ENCODE data around the gene SPATA2L. TPM values are rescaled to one million over a fixed set of nuclear protein-coding genes. Genes with fewer than 3 reads are reported as not detected.

Gene SPATA2L
- total RNA-seq, 4 donors from 2014 or later: 14.1 to 32.3 (median 21.5) TPM

DNA sequence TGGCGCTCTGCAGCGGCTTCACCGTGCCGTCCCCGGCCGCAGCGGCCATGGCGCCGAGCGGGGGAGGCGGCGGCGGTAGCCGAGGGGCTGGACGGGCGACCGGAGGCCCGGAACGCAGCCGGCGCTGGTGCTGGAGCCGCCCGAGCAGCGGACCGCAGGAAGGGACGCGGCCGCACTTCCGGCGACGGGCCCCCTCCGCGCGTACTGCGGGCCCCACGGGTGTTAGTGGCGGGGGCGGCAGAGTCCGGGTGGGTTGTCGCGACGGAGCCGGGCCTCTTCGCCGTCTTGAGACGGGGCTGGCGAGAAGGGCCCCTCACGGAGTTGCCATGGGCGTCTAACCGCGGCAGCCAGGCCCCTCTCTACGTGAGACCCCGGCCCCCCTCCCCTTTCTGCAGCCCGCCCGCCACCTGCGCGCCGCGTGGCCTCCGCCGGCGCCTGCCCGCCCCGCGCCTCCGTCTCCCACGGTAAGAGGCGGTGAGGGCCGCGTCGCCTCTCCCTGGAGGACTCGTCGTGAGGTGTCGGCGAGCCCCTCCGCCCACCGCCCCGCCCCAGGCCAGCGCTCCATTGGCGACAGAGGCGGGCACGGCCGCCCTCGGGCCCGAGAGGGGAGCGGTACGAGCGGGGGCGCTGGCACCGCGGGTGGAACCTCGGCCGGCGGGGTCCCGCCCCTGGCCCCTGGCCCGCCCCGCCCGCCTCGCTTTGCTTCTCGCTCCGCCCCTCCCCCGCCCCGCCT is 19.5 kb upstream of the SPATA2L start, which contains the start of the genes VPS9D1 and ZNF276:
Gene VPS9D1 (minus strand): TSS at position 86 of the 733 bp plus-strand sequence. CDS start 37 bp downstream, at position 49.
Gene ZNF276 (plus strand): TSS at position 725 of the 733 bp plus-strand sequence. CDS start 104 bp downstream, outside the sequence.
- WGBS: no CpG with 5 or more reads among the region's 103 CpGs
- peak within 1 kb of the TSS; percentile 96 for H3K4me3 ChIP-seq
- peaks cover 46% of the 10 kb centered on the region for H3K4me1 ChIP-seq
- no peaks in the 10 kb centered on the region for H3K9me3 ChIP-seq
- no peaks in the 10 kb centered on the region for H3K27me3 ChIP-seq
- TF ChIP-seq POLR2A (IDR thresholded peaks at IDR 0.05) (peak in 1 of 2 donors; percentile 12), POLR2AphosphoS5 (IDR thresholded peaks at IDR 0.05) (peak in 1 of 3 donors; percentile 69), EP300 (IDR thresholded peaks at IDR 0.05) (no peak)
- TF ChIP-seq, protein P1, sequence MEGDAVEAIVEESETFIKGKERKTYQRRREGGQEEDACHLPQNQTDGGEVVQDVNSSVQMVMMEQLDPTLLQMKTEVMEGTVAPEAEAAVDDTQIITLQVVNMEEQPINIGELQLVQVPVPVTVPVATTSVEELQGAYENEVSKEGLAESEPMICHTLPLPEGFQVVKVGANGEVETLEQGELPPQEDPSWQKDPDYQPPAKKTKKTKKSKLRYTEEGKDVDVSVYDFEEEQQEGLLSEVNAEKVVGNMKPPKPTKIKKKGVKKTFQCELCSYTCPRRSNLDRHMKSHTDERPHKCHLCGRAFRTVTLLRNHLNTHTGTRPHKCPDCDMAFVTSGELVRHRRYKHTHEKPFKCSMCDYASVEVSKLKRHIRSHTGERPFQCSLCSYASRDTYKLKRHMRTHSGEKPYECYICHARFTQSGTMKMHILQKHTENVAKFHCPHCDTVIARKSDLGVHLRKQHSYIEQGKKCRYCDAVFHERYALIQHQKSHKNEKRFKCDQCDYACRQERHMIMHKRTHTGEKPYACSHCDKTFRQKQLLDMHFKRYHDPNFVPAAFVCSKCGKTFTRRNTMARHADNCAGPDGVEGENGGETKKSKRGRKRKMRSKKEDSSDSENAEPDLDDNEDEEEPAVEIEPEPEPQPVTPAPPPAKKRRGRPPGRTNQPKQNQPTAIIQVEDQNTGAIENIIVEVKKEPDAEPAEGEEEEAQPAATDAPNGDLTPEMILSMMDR (IDR thresholded peaks at IDR 0.05): no peak
- peak within 1 kb of the TSS; percentile 97 for H3K27ac ChIP-seq
- H3K36me3 ChIP-seq: peaks cover 20% of the 10 kb centered on the region
- DNase-seq (ENCODE audit: low spot score in 2 of 2): peak in 1 of 2 donors; percentile 83

GRCh38 chr16:89720551-89720812 is 19.0 kb upstream of the SPATA2L start:
- no peak for TF ChIP-seq POLR2A (IDR thresholded peaks at IDR 0.05)
- TF ChIP-seq, protein P1 (IDR thresholded peaks at IDR 0.05): no peak
- TF ChIP-seq POLR2AphosphoS5 (IDR thresholded peaks at IDR 0.05): no peak
- TF ChIP-seq EP300 (IDR thresholded peaks at IDR 0.05): no peak
- Histone ChIP-seq H3K4me1 (peaks cover 46% of the 10 kb centered on the region), H3K27ac (peak overlapping the region; percentile 97), H3K27me3 (no peaks in the 10 kb centered on the region), H3K36me3 (peaks cover 18% of the 10 kb centered on the region), H3K9me3 (no peaks in the 10 kb centered on the region), H3K4me3 (peak overlapping the region; percentile 96)
- WGBS: 0% methylated on average over 4 of the region's 29 CpGs
- DNase-seq (ENCODE audit: low spot score in 2 of 2): no peak

DNA sequence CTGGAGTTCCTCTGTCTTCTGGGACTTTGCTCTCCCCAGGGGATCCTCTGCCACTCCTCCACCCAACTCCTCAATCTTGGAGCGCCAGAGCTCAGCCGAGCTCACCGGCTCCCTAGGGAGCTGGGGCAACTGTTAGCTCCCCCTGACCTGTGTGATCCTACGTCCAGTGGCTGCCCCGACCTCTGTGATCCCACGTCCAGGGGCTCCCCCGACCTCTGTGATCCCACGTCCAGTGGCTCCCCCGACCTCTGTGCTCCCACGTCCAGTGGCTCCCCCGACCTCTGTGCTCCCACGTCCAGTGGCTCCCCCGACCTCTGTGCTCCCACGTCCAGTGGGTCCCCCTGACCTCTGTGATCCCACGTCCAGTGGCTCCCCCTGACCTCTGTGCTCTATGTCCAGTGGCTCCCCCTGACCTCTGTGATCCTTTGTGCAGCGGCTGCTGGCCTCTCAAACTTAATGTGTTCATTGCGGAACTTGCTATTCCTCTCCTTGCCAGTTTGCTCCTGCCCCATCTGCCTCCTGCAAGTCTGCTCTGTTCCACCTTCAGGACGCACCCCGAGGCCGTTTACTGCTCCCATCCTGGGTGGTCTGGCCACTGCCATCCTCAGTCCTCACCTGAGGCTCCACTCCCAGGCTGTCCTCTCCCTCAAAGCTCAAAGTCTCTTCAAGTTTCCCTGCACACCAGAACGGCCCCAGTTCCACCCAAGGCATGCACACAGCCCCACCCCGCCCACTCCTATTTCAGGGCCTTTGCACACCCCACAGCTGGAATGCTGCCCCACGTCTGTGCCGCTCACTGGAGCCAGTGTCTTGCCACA is 16.4 kb upstream of the SPATA2L start:
- WGBS: 77% methylated on average over 24 of the region's 24 CpGs
- no peaks in the 10 kb centered on the region for H3K27me3 ChIP-seq
- TF ChIP-seq POLR2A (IDR thresholded peaks at IDR 0.05): no peak
- TF ChIP-seq POLR2AphosphoS5 (IDR thresholded peaks at IDR 0.05): no peak
- TF ChIP-seq, protein P1 (IDR thresholded peaks at IDR 0.05): no peak
- no peak for TF ChIP-seq EP300 (IDR thresholded peaks at IDR 0.05)
- H3K4me3 ChIP-seq: no peak overlapping the region
- H3K4me1 ChIP-seq: peaks cover 28% of the 10 kb centered on the region
- no peak overlapping the region for H3K27ac ChIP-seq
- H3K9me3 ChIP-seq: no peaks in the 10 kb centered on the region
- DNase-seq (ENCODE audit: low spot score in 2 of 2): no peak
- H3K36me3 ChIP-seq: no peaks in the 10 kb centered on the region

- H3K4me1 ChIP-seq: peaks cover 25% of the 10 kb centered on the region
- H3K9me3 ChIP-seq: no peaks in the 10 kb centered on the region
- DNase-seq (ENCODE audit: low spot score in 2 of 2): no peak
- H3K27ac ChIP-seq: no peak overlapping the region
- 89% methylated on average over 27 of the region's 29 CpGs for WGBS
- no peaks in the 10 kb centered on the region for H3K36me3 ChIP-seq
- TF ChIP-seq POLR2A (IDR thresholded peaks at IDR 0.05) (no peak), EP300 (IDR thresholded peaks at IDR 0.05) (no peak), POLR2AphosphoS5 (IDR thresholded peaks at IDR 0.05) (no peak)
- TF ChIP-seq, protein P1 (IDR thresholded peaks at IDR 0.05): no peak
- no peaks in the 10 kb centered on the region for H3K27me3 ChIP-seq
- no peak overlapping the region for H3K4me3 ChIP-seq
Observed at GRCh38 chr16:89716916-89717687, 15.6 kb upstream of the SPATA2L start.
